B cell (primary cell): Measurements from ENCODE around the gene SERHL2. TPM values are rescaled to one million over a fixed set of nuclear protein-coding genes. Genes with fewer than 3 reads are reported as not detected.
"Not testable (repeated sequence)": the region's sequence is repeated elsewhere in the genome, so short reads cannot be mapped to it uniquely, and the experiment has no call there.

Source experiments
- ATAC-seq: fragments of 200-7000 bp; cut with Tn5 transposase; one replicate; pipeline ENCODE4 v1.10.0; 2021; ENCODE audit warnings: low read depth, mild to moderate bottlenecking, moderate number of reproducible peaks, moderate library complexity
- CTCF ChIA-PET: fragments of 350-600 bp; sonication (Branson Sonifier 250); formaldehyde crosslinking; loops from one replicate; lab custom pipeline; 2021; ENCODE audit warnings: antibody characterized with exemption, inconsistent platforms; lab: Charles Lee
- POLR2A ChIA-PET: fragments of 350-600 bp; sonication (Branson Sonifier 250); formaldehyde crosslinking; loops from one replicate; lab custom pipeline; 2021; ENCODE audit warnings: antibody characterized with exemption; lab: Charles Lee
- DNase-seq: peaks from one replicate; pipeline ENCODE4 v3.0.0; 2013
- H2AFZ ChIP-seq: 2 replicates; pipeline ENCODE4 v1.6.1; 2012; ENCODE audit warnings: mild to moderate bottlenecking, low read depth, low read length; ENCODE audit not compliant: insufficient read depth, poor library complexity, severe bottlenecking
- H3K27ac ChIP-seq, 2 donors: 1 replicate in 1 of 2; 2 replicates in 1 of 2; pipeline ENCODE4 v1.5.1; 2012 to 2013; ENCODE audit warnings: low read length in 2 of 2, mild to moderate bottlenecking in 2 of 2, moderate library complexity in 1 of 2
- H3K27me3 ChIP-seq, 4 experiments: fragments of 200-600 bp in 1 of 4; sonication (generic) in 1 of 4; replicated peaks in 1 of 4; 1 replicate in 2 of 4; 2 replicates in 2 of 4; pipeline versions ENCODE4 v1.6.1 to v1.7.0; 2013 to 2016; ENCODE audit warnings: low read length in 3 of 4, mild to moderate bottlenecking in 2 of 4, mixed read lengths in 1 of 4, moderate library complexity in 1 of 4; ENCODE audit not compliant: insufficient read depth in 4 of 4, control insufficient read depth in 3 of 4; ENCODE audit errors: control extremely low read depth in 1 of 4
- H3K36me3 ChIP-seq, 2 experiments: replicated peaks in 1 of 2; 1 replicate in 1 of 2; 2 replicates in 1 of 2; pipeline versions ENCODE4 v1.6.1 to v1.7.1; 2013; ENCODE audit warnings: low read length in 1 of 2; ENCODE audit not compliant: insufficient read depth in 2 of 2, control insufficient read depth in 1 of 2; ENCODE audit errors: control extremely low read depth in 1 of 2, extremely low read depth in 1 of 2
- H3K4me1 ChIP-seq, 2 donors: fragments of 200-600 bp in 1 of 2; sonication (generic) in 1 of 2; 1 replicate in 1 of 2; 2 replicates in 1 of 2; pipeline versions ENCODE4 v1.5.1 to v1.6.1; 2013 to 2017; ENCODE audit warnings: low read length in 2 of 2; ENCODE audit not compliant: control insufficient read depth in 2 of 2, insufficient read depth in 2 of 2
- H3K4me2 ChIP-seq: replicated peaks from 2 replicates; pipeline ENCODE3; 2012; ENCODE audit warnings: mild to moderate bottlenecking, low read depth, low read length; ENCODE audit not compliant: poor library complexity, severe bottlenecking
- H3K4me3 ChIP-seq, 5 experiments: fragments of 200-600 bp in 1 of 5; sonication (generic) in 1 of 5; 1 replicate in 3 of 5; 2 replicates in 2 of 5; pipeline versions ENCODE4 v1.5.1 to v1.7.0; 2011 to 2016; ENCODE audit warnings: low read length in 4 of 5, mild to moderate bottlenecking in 4 of 5, low read depth in 2 of 5, control low read depth in 1 of 5, moderate library complexity in 1 of 5; ENCODE audit not compliant: insufficient read depth in 1 of 5; ENCODE audit errors: control extremely low read depth in 1 of 5, extremely low read depth in 1 of 5
- H3K79me2 ChIP-seq: fragments of 200-600 bp; sonication (generic); one replicate; pipeline ENCODE4 v1.6.0; 2016; ENCODE audit warnings: low read length; ENCODE audit not compliant: control insufficient read depth, insufficient read depth
- H3K9ac ChIP-seq: fragments of 200-600 bp; sonication (generic); 2 replicates; pipeline ENCODE4 v1.6.1; 2017; ENCODE audit warnings: mild to moderate bottlenecking, low read length, moderate library complexity
- H3K9me3 ChIP-seq, 3 donors: one replicate each; pipeline versions ENCODE4 v1.6.1 to v1.7.1; 2013; ENCODE audit warnings: low read length in 2 of 3; ENCODE audit not compliant: control insufficient read depth in 2 of 3, insufficient read depth in 1 of 3; ENCODE audit errors: control extremely low read depth in 1 of 3
- H4K20me1 ChIP-seq: 2 replicates; pipeline ENCODE4 v1.6.0; 2012; ENCODE audit warnings: mild to moderate bottlenecking, low read length; ENCODE audit not compliant: insufficient read depth, control insufficient read depth, poor library complexity, severe bottlenecking
- H3K27ac Mint-ChIP-seq: one replicate; pipeline ENCODE4 v1.8.0; 2021; ENCODE audit warnings: mixed read lengths
- H3K27me3 Mint-ChIP-seq: one replicate; pipeline ENCODE4 v1.8.0; 2021; ENCODE audit warnings: mixed read lengths
- H3K4me1 Mint-ChIP-seq: one replicate; pipeline ENCODE4 v1.8.0; 2021; ENCODE audit warnings: mixed read lengths
- H3K4me3 Mint-ChIP-seq: one replicate; pipeline ENCODE4 v1.8.0; 2021; ENCODE audit warnings: mixed read lengths
- H3K9me3 Mint-ChIP-seq: one replicate; pipeline ENCODE4 v1.8.0; 2022; ENCODE audit warnings: mixed read lengths; ENCODE audit not compliant: insufficient read depth
- CTCF ChIP-seq: fragments of 200-600 bp; IDR thresholded peaks from one replicate; pipeline ENCODE4 v1.8.0; 2022; ENCODE audit warnings: antibody characterized with exemption, mild to moderate bottlenecking
- EZH2 ChIP-seq: IDR thresholded peaks from 2 replicates; pipeline ENCODE4 v1.6.1; 2012; ENCODE audit warnings: borderline replicate concordance, low read depth, mild to moderate bottlenecking, moderate library complexity, low read length; ENCODE audit not compliant: insufficient read depth, poor library complexity, severe bottlenecking
- WGBS: methylation state at CpG from one replicate; pipeline ENCODE4 v1.1.5; 2013; ENCODE audit warnings: missing lambda C conversion rate; ENCODE audit not compliant: insufficient coverage; 5-methylcytosine and 5-hydroxymethylcytosine counted together
- intact Hi-C: fragments of 100-400 bp; cut with micrococcal nuclease; formaldehyde crosslinking; loops from one replicate; pipeline ENCODE4 v1.10.0; 2022
- polyA plus RNA-seq: library from polyadenylated mRNA; depleted of rRNA; stranded (reverse); fragments of >200 nt; gene quantifications from 2 replicates; pipeline ENCODE4 v1.2.3, GENCODE V29; 2012
- total RNA-seq, 2 donors: library from RNA; stranded (reverse); fragments of 120-200 nt in 1 of 2; gene quantifications; 1 replicate in 1 of 2; 2 replicates in 1 of 2; pipeline versions ENCODE4 v1.2.3 to v1.2.4, GENCODE V29; 2013 to 2022

Gene SERHL2
- total and polyA plus RNA-seq, 2 donors (not counting 1 experiment from before 2014, with no cell fraction given), result 5.5 to 7.3 TPM

- Histone ChIP-seq H3K9me3 (no peaks in the 10 kb centered on the region), H3K27ac (no peak overlapping the region), H3K27me3 (no peaks in the 10 kb centered on the region), H3K36me3 (peaks cover 2 to 66% of the 10 kb centered on the region in 2 experiments), H4K20me1 (peaks cover 93% of the 10 kb centered on the region), H3K4me3 (no peak overlapping the region), H3K79me2 (peaks cover 100% of the 10 kb centered on the region), H3K4me1 (no peaks in the 10 kb centered on the region), H3K9ac (no peak overlapping the region), H2AFZ (no peak overlapping the region), H3K4me2 (no peak overlapping the region)
- WGBS, result no CpG with 5 or more reads among the region's 2 CpGs
- POLR2A ChIA-PET, result no interaction called here
- ATAC-seq (no peak), DNase-seq (no peak)
- CTCF ChIA-PET, result no interaction called here
- H3K27me3 Mint-ChIP-seq, result no peaks in the 10 kb centered on the region
- no peak overlapping the region for H3K4me3 Mint-ChIP-seq
- no peak overlapping the region for H3K27ac Mint-ChIP-seq
- no peaks in the 10 kb centered on the region for H3K9me3 Mint-ChIP-seq
- TF ChIP-seq EZH2 (no peak), CTCF (no peak)
- H3K4me1 Mint-ChIP-seq, result peaks cover 20% of the 10 kb centered on the region
- intact Hi-C loops, result no loop called here
These were observed 49.7 kb downstream of the SERHL2 start for GRCh38 chr22:42603427-42603826.

- DNase-seq (no peak), ATAC-seq (no peak)
- WGBS, result 85% methylated on average over 2 of the region's 3 CpGs
- TF ChIP-seq EZH2, result no peak
- TF ChIP-seq CTCF, result no peak
- Mint-ChIP-seq H3K4me1 (peaks cover 26% of the 10 kb centered on the region), H3K9me3 (no peaks in the 10 kb centered on the region), H3K27ac (no peak overlapping the region), H3K4me3 (no peak overlapping the region), H3K27me3 (no peaks in the 10 kb centered on the region)
- no peaks in the 10 kb centered on the region for H3K27me3 ChIP-seq
- H3K4me2 ChIP-seq, result no peak overlapping the region
- peaks cover 2 to 66% of the 10 kb centered on the region in 2 experiments for H3K36me3 ChIP-seq
- H3K9me3 ChIP-seq, result no peaks in the 10 kb centered on the region
- intact Hi-C loops, result no loop called here
- H3K4me3 ChIP-seq, result no peak overlapping the region
- H2AFZ ChIP-seq, result no peak overlapping the region
- H3K27ac ChIP-seq, result no peak overlapping the region
- peaks cover 100% of the 10 kb centered on the region for H3K79me2 ChIP-seq
- CTCF ChIA-PET, result no interaction called here
- no peak overlapping the region for H3K9ac ChIP-seq
- no peaks in the 10 kb centered on the region for H3K4me1 ChIP-seq
- H4K20me1 ChIP-seq, result peaks cover 93% of the 10 kb centered on the region
- POLR2A ChIA-PET, result no interaction called here
These were observed 50.6 kb downstream of the SERHL2 start for GRCh38 chr22:42604403-42604802.

GRCh38 chr22:42607641-42608040 is 53.9 kb downstream of the SERHL2 start:
- H3K4me3 ChIP-seq, DNase-seq, H3K27ac Mint-ChIP-seq, H2AFZ ChIP-seq, H3K4me2 ChIP-seq, H3K4me3 Mint-ChIP-seq, H3K9me3 Mint-ChIP-seq, intact Hi-C loops, CTCF ChIA-PET, H3K9me3 ChIP-seq, H3K27ac ChIP-seq, ATAC-seq, H3K27me3 ChIP-seq, H3K9ac ChIP-seq, POLR2A ChIA-PET, H3K27me3 Mint-ChIP-seq: not testable (repeated sequence)
- Histone ChIP-seq H4K20me1 (peaks cover 98% of the 10 kb centered on the region), H3K4me1 (peaks cover 9 to 21% of the 10 kb centered on the region in 2 donors), H3K79me2 (peaks cover 100% of the 10 kb centered on the region), H3K36me3 (peaks cover 6 to 64% of the 10 kb centered on the region in 2 experiments)
- WGBS, result 94% methylated on average over 27 of the region's 31 CpGs
- peaks cover 47% of the 10 kb centered on the region for H3K4me1 Mint-ChIP-seq
